GM21576 (cell line): ENCODE data around the gene SMIM1.

Experiments
- ATAC-seq: cut with Tn5 transposase; IDR thresholded peaks from one replicate; pipeline ENCODE4 v1.9.1; 2021; ENCODE audit warnings: mild to moderate bottlenecking, moderate library complexity; ENCODE audit not compliant: unreplicated experiment

SMIM1 gene

GRCh38 chr1:3775490-3776230 is 3.1 kb downstream of the SMIM1 start:
- ATAC-seq: no peak

GRCh38 chr1:3776231-3776961 is 3.8 kb downstream of the SMIM1 start:
- ATAC-seq: no peak

GRCh38 chr1:3777078-3777547 is 4.6 kb downstream of the SMIM1 start:
- ATAC-seq: no peak

GRCh38 chr1:3777647-3778589 is 5.4 kb downstream of the SMIM1 start:
- no peak for ATAC-seq

- ATAC-seq: no peak
Measured at GRCh38 chr1:3778590-3779264, 6.2 kb downstream of the SMIM1 start.

GRCh38 chr1:3779265-3779911 is 6.8 kb downstream of the SMIM1 start:
- no peak for ATAC-seq

GRCh38 chr1:3779912-3780416 is 7.4 kb downstream of the SMIM1 start:
- ATAC-seq: no peak

GRCh38 chr1:3780901-3781300 is 8.4 kb downstream of the SMIM1 start:
- ATAC-seq: no peak

GRCh38 chr1:3783651-3784474 is 11.3 kb downstream of the SMIM1 start:
- ATAC-seq: no peak

- ATAC-seq: no peak
Measured at GRCh38 chr1:3785045-3785444, 12.5 kb downstream of the SMIM1 start.

- ATAC-seq: no peak
Measured at GRCh38 chr1:3785456-3786157, 13.1 kb downstream of the SMIM1 start.

GRCh38 chr1:3786468-3787348 is 14.2 kb downstream of the SMIM1 start:
- no peak for ATAC-seq

GRCh38 chr1:3787349-3787715 is 14.8 kb downstream of the SMIM1 start:
- ATAC-seq: no peak

- ATAC-seq: no peak
Measured at GRCh38 chr1:3787745-3788605, 15.4 kb downstream of the SMIM1 start.

- no peak for ATAC-seq
Measured at GRCh38 chr1:3788756-3789420, 16.3 kb downstream of the SMIM1 start.
